ENCODE data around the gene MCM5. TPM values are rescaled to one million over a fixed set of nuclear protein-coding genes. Genes with fewer than 3 reads are reported as not detected.

MCM5 gene
- total RNA-seq, 2 experiments from 2014 or later: 21.6 to 22.6 TPM

GRCh38 chr22:35424761-35425160 is 24.8 kb downstream of the MCM5 start:
- Mint-ChIP-seq H3K9me3 (no peaks in the 10 kb centered on the region), H3K36me3 (ENCODE audit: low read depth) (peaks cover 61% of the 10 kb centered on the region), H3K27me3 (no peaks in the 10 kb centered on the region), H3K27ac (no peak overlapping the region), H3K4me3 (no peak overlapping the region), H3K4me1 (ENCODE audit: low read depth) (no peaks in the 10 kb centered on the region)
- no peak for TF ChIP-seq CTCF (IDR thresholded peaks at IDR 0.05)
- DNase-seq (no peak), ATAC-seq (ENCODE audit: poor library complexity) (no peak)
- intact Hi-C loops (cut with DNase I, micrococcal nuclease): no loop called here
- CTCF ChIA-PET: no interaction called here
- Histone ChIP-seq H3K9me3 (ENCODE audit: control insufficient read depth in 1 of 2, insufficient read depth in 1 of 2, low read length in 2 of 2) (no peaks in the 10 kb centered on the region), H3K27ac (ENCODE audit: low read depth in 1 of 2, low read length in 2 of 2) (no peak overlapping the region), H3K4me1 (ENCODE audit: insufficient read depth, low read length) (no peaks in the 10 kb centered on the region), H3K27me3 (ENCODE audit: control insufficient read depth in 1 of 2, insufficient read depth in 2 of 2, low read length in 2 of 2) (no peaks in the 10 kb centered on the region), H3K36me3 (ENCODE audit: insufficient read depth, low read length) (peaks cover 57% of the 10 kb centered on the region), H3K4me3 (ENCODE audit: low read length) (no peak overlapping the region)
- POLR2A ChIA-PET: interaction anchor here (0.5 kb wide), 1 partner anchor 191 kb away, joined by 3 read pairs; no protein-coding TSS in a partner anchor

GRCh38 chr22:35425546-35425945 is 25.6 kb downstream of the MCM5 start:
- Histone ChIP-seq H3K36me3 (ENCODE audit: insufficient read depth, low read length) (peaks cover 49% of the 10 kb centered on the region), H3K4me1 (ENCODE audit: insufficient read depth, low read length) (no peaks in the 10 kb centered on the region), H3K4me3 (ENCODE audit: low read length) (no peak overlapping the region), H3K9me3 (ENCODE audit: control insufficient read depth in 1 of 2, insufficient read depth in 1 of 2, low read length in 2 of 2) (no peaks in the 10 kb centered on the region), H3K27ac (ENCODE audit: low read depth in 1 of 2, low read length in 2 of 2) (no peak overlapping the region), H3K27me3 (ENCODE audit: control insufficient read depth in 1 of 2, insufficient read depth in 2 of 2, low read length in 2 of 2) (no peaks in the 10 kb centered on the region)
- no peak for TF ChIP-seq CTCF (IDR thresholded peaks at IDR 0.05)
- DNase-seq: no peak
- H3K27me3 Mint-ChIP-seq: no peaks in the 10 kb centered on the region
- no peaks in the 10 kb centered on the region for H3K4me1 Mint-ChIP-seq (ENCODE audit: low read depth)
- ATAC-seq (ENCODE audit: poor library complexity): no peak
- no peak overlapping the region for H3K4me3 Mint-ChIP-seq
- ChIA-PET POLR2A (no interaction called here), CTCF (no interaction called here)
- intact Hi-C loops (cut with DNase I, micrococcal nuclease): no loop called here
- H3K36me3 Mint-ChIP-seq (ENCODE audit: low read depth): peaks cover 53% of the 10 kb centered on the region
- H3K9me3 Mint-ChIP-seq: no peaks in the 10 kb centered on the region
- H3K27ac Mint-ChIP-seq: no peak overlapping the region

GRCh38 chr22:35425971-35426800 is 26.2 kb downstream of the MCM5 start:
- H3K36me3 Mint-ChIP-seq (ENCODE audit: low read depth): peaks cover 49% of the 10 kb centered on the region
- no peaks in the 10 kb centered on the region for H3K27me3 Mint-ChIP-seq
- H3K9me3 Mint-ChIP-seq: no peaks in the 10 kb centered on the region
- Histone ChIP-seq H3K9me3 (ENCODE audit: control insufficient read depth in 1 of 2, insufficient read depth in 1 of 2, low read length in 2 of 2) (no peaks in the 10 kb centered on the region), H3K36me3 (ENCODE audit: insufficient read depth, low read length) (peaks cover 43% of the 10 kb centered on the region), H3K27me3 (ENCODE audit: control insufficient read depth in 1 of 2, insufficient read depth in 2 of 2, low read length in 2 of 2) (no peaks in the 10 kb centered on the region), H3K27ac (ENCODE audit: low read depth in 1 of 2, low read length in 2 of 2) (no peak overlapping the region), H3K4me1 (ENCODE audit: insufficient read depth, low read length) (no peaks in the 10 kb centered on the region), H3K4me3 (ENCODE audit: low read length) (no peak overlapping the region)
- ATAC-seq (ENCODE audit: poor library complexity): no peak
- intact Hi-C loops (cut with DNase I, micrococcal nuclease): no loop called here
- no peak for DNase-seq
- no peak overlapping the region for H3K27ac Mint-ChIP-seq
- no peak overlapping the region for H3K4me3 Mint-ChIP-seq
- H3K4me1 Mint-ChIP-seq (ENCODE audit: low read depth): no peaks in the 10 kb centered on the region
- TF ChIP-seq CTCF (IDR thresholded peaks at IDR 0.05): no peak
- POLR2A ChIA-PET: no interaction called here
- CTCF ChIA-PET: no interaction called here

Measured in CD4-positive, alpha-beta T cell (primary cell).